DND-41 (cell line): ENCODE measurements around the gene CERS6.

Experiments
- CTCF ChIP-seq: IDR thresholded peaks from 2 replicates; pipeline ENCODE4 v1.5.1; 2012; ENCODE audit warnings: borderline replicate concordance, low read length, moderate library complexity, mild to moderate bottlenecking; ENCODE audit not compliant: poor library complexity, severe bottlenecking; ENCODE audit errors: extremely low read depth
- EZH2 ChIP-seq: IDR thresholded peaks from 3 replicates; pipeline ENCODE4 v1.6.1; 2012; ENCODE audit warnings: borderline replicate concordance, low read depth, mild to moderate bottlenecking, moderate library complexity, low read length, inconsistent platforms; ENCODE audit not compliant: severe bottlenecking

GRCh38 chr2:168669151-168669550, 213.1 kb downstream of the CERS6 start:
- no peak for TF ChIP-seq CTCF
- TF ChIP-seq EZH2: no peak
